Measurements from ENCODE around the gene CLK3. TPM values are rescaled to one million over a fixed set of nuclear protein-coding genes. Genes with fewer than 3 reads are reported as not detected.
"Not testable (repeated sequence)": the region's sequence is repeated elsewhere in the genome, so short reads cannot be mapped to it uniquely, and the experiment has no call there.

Gene CLK3
- polyA plus RNA-seq, 6 donors from 2014 or later: 53.1 to 118 (median 61.9) TPM

GRCh38 chr15:74646480-74646879, 30.8 kb downstream of the CLK3 start:
- H3K27me3 Mint-ChIP-seq: no peaks in the 10 kb centered on the region
- H3K4me3 Mint-ChIP-seq: no peak overlapping the region
- no peak for DNase-seq
- H3K36me3 Mint-ChIP-seq: peaks cover 0 to 5% of the 10 kb centered on the region in 2 donors
- H3K4me1 Mint-ChIP-seq: peaks cover 10 to 11% (median 11%) of the 10 kb centered on the region in 3 donors
- no peak for ATAC-seq (ENCODE audit: low read depth in 2 of 2)
- H3K27ac Mint-ChIP-seq: peak overlapping the region in 2 of 6 donors; percentile 1 to 12
- H3K9me3 Mint-ChIP-seq: no peaks in the 10 kb centered on the region

- Mint-ChIP-seq H3K27ac (peak overlapping the region in 2 of 6 donors; percentile 16 to 39), H3K27me3 (no peaks in the 10 kb centered on the region), H3K4me3 (no peak overlapping the region), H3K4me1 (peaks cover 13 to 20% (median 15%) of the 10 kb centered on the region in 3 donors), H3K9me3 (no peaks in the 10 kb centered on the region), H3K36me3 (peaks cover 0 to 5% of the 10 kb centered on the region in 2 donors)
- no peak for ATAC-seq (ENCODE audit: low read depth in 2 of 2)
- DNase-seq: no peak
Measured at GRCh38 chr15:74648051-74648842, 32.6 kb downstream of the CLK3 start.

- Mint-ChIP-seq H3K4me1 (peaks cover 26 to 45% (median 44%) of the 10 kb centered on the region in 3 donors), H3K36me3 (peaks cover 0 to 4% of the 10 kb centered on the region in 2 donors), H3K4me3 (no peak overlapping the region), H3K9me3 (no peaks in the 10 kb centered on the region), H3K27me3 (no peaks in the 10 kb centered on the region), H3K27ac (no peak overlapping the region)
- DNase-seq: no peak
- no peak for ATAC-seq (ENCODE audit: low read depth in 2 of 2)
Measured at GRCh38 chr15:74651242-74651741, 35.7 kb downstream of the CLK3 start.

- Mint-ChIP-seq H3K4me3 (peak overlapping the region in 3 of 8 donors; percentile 39 to 81 (median 45)), H3K36me3 (peaks cover 0 to 7% of the 10 kb centered on the region in 2 donors), H3K27ac (peak overlapping the region in 3 of 6 donors; percentile 56 to 79 (median 56))
Measured at GRCh38 chr15:74653426-74654102, 37.9 kb downstream of the CLK3 start.

GRCh38 chr15:74655424-74655823, 39.8 kb downstream of the CLK3 start:
- no peaks in the 10 kb centered on the region for H3K27me3 Mint-ChIP-seq
- peak overlapping the region in 2 of 6 donors; percentile 5 to 24 for H3K27ac Mint-ChIP-seq
- DNase-seq: no peak
- peaks cover 23 to 48% (median 41%) of the 10 kb centered on the region in 3 donors for H3K4me1 Mint-ChIP-seq
- H3K36me3 Mint-ChIP-seq: peaks cover 0 to 7% of the 10 kb centered on the region in 2 donors
- no peaks in the 10 kb centered on the region for H3K9me3 Mint-ChIP-seq
- H3K4me3 Mint-ChIP-seq: no peak overlapping the region
- ATAC-seq (ENCODE audit: low read depth in 2 of 2): peak in 1 of 2 donors; percentile 28

More at GRCh38 chr15:74653426-74654102, 37.9 kb downstream of the CLK3 start:
- no peak for DNase-seq
- no peaks in the 10 kb centered on the region for H3K9me3 Mint-ChIP-seq
- peaks cover 29 to 56% (median 47%) of the 10 kb centered on the region in 3 donors for H3K4me1 Mint-ChIP-seq
- no peaks in the 10 kb centered on the region for H3K27me3 Mint-ChIP-seq
- ATAC-seq (ENCODE audit: low read depth in 2 of 2): no peak

- H3K27ac Mint-ChIP-seq: peak overlapping the region in 2 of 6 donors; percentile 36 to 78
- peaks cover 23 to 41% (median 39%) of the 10 kb centered on the region in 3 donors for H3K4me1 Mint-ChIP-seq
- H3K27me3 Mint-ChIP-seq: no peaks in the 10 kb centered on the region
- peak overlapping the region in 1 of 8 donors; percentile 47 for H3K4me3 Mint-ChIP-seq
- DNase-seq (no peak), ATAC-seq (ENCODE audit: low read depth in 2 of 2) (no peak)
- H3K36me3 Mint-ChIP-seq: peaks cover 0 to 7% of the 10 kb centered on the region in 2 donors
- no peaks in the 10 kb centered on the region for H3K9me3 Mint-ChIP-seq
Measured at GRCh38 chr15:74656935-74657535, 41.4 kb downstream of the CLK3 start.

GRCh38 chr15:74657846-74658245, 42.2 kb downstream of the CLK3 start:
- DNase-seq (no peak), ATAC-seq (ENCODE audit: low read depth in 2 of 2) (no peak)
- H3K27ac Mint-ChIP-seq: peak overlapping the region in 1 of 6 donors; percentile 87
- H3K27me3 Mint-ChIP-seq: no peaks in the 10 kb centered on the region
- peaks cover 0 to 7% of the 10 kb centered on the region in 2 donors for H3K36me3 Mint-ChIP-seq
- H3K4me3 Mint-ChIP-seq: no peak overlapping the region
- H3K9me3 Mint-ChIP-seq: no peaks in the 10 kb centered on the region
- peaks cover 26 to 42% (median 40%) of the 10 kb centered on the region in 3 donors for H3K4me1 Mint-ChIP-seq

GRCh38 chr15:74661280-74661679, 45.6 kb downstream of the CLK3 start:
- H3K9me3 Mint-ChIP-seq; H3K27ac Mint-ChIP-seq; H3K4me3 Mint-ChIP-seq; H3K27me3 Mint-ChIP-seq; H3K36me3 Mint-ChIP-seq; ATAC-seq (ENCODE audit: low read depth in 2 of 2); DNase-seq: not testable (repeated sequence)
- H3K4me1 Mint-ChIP-seq: peaks cover 9 to 16% (median 11%) of the 10 kb centered on the region in 3 donors

GRCh38 chr15:74662064-74662860, 46.6 kb downstream of the CLK3 start:
- no peak overlapping the region for H3K4me3 Mint-ChIP-seq
- H3K27me3 Mint-ChIP-seq: no peaks in the 10 kb centered on the region
- DNase-seq (no peak), ATAC-seq (ENCODE audit: low read depth in 2 of 2) (no peak)
- peaks cover 6 to 11% (median 6%) of the 10 kb centered on the region in 3 donors for H3K4me1 Mint-ChIP-seq
- H3K27ac Mint-ChIP-seq: peak overlapping the region in 2 of 6 donors; percentile 5 to 56
- peaks cover 0 to 6% of the 10 kb centered on the region in 2 donors for H3K36me3 Mint-ChIP-seq
- H3K9me3 Mint-ChIP-seq: no peaks in the 10 kb centered on the region

- Mint-ChIP-seq H3K4me1 (peaks cover 4 to 8% (median 6%) of the 10 kb centered on the region in 3 donors), H3K4me3 (no peak overlapping the region), H3K27ac (peak overlapping the region in 2 of 6 donors; percentile 15 to 41), H3K9me3 (no peaks in the 10 kb centered on the region), H3K27me3 (no peaks in the 10 kb centered on the region), H3K36me3 (peaks cover 0 to 6% of the 10 kb centered on the region in 2 donors)
- ATAC-seq (ENCODE audit: low read depth in 2 of 2) (no peak), DNase-seq (no peak)
Measured at GRCh38 chr15:74663303-74664027, 47.8 kb downstream of the CLK3 start.

- Mint-ChIP-seq H3K4me3 (no peak overlapping the region), H3K4me1 (peaks cover 4 to 7% (median 6%) of the 10 kb centered on the region in 3 donors), H3K27ac (peak overlapping the region in 2 of 6 donors; percentile 15 to 44), H3K27me3 (no peaks in the 10 kb centered on the region), H3K36me3 (peaks cover 0 to 6% of the 10 kb centered on the region in 2 donors), H3K9me3 (no peaks in the 10 kb centered on the region)
- DNase-seq: no peak
- no peak for ATAC-seq (ENCODE audit: low read depth in 2 of 2)
Measured at GRCh38 chr15:74664028-74664616, 48.5 kb downstream of the CLK3 start.

- Mint-ChIP-seq H3K9me3 (no peaks in the 10 kb centered on the region), H3K27me3 (no peaks in the 10 kb centered on the region), H3K4me3 (no peak overlapping the region), H3K27ac (peak overlapping the region in 1 of 6 donors; percentile 7), H3K4me1 (peaks cover 4 to 7% (median 6%) of the 10 kb centered on the region in 3 donors), H3K36me3 (peaks cover 0 to 6% of the 10 kb centered on the region in 2 donors)
- DNase-seq: no peak
- ATAC-seq (ENCODE audit: low read depth in 2 of 2): no peak
Measured at GRCh38 chr15:74664670-74665069, 49.0 kb downstream of the CLK3 start.
